OCI-LY3 (cell line): ENCODE measurements around the gene HPS1.

ENCODE experiments used
- CTCF ChIP-seq: fragments of 200-600, 300-600 bp; sonication (generic); IDR thresholded peaks from 2 replicates; pipeline ENCODE4 v1.5.1; 2014; ENCODE audit warnings: antibody characterized with exemption, low read length, low read depth
- EZH2phosphoT487 ChIP-seq: fragments of 200-600 bp; shearing (Covaris generic); IDR thresholded peaks from 2 replicates; pipeline ENCODE4 v1.6.1; 2018; ENCODE audit warnings: antibody characterized with exemption, mixed run types, low read depth

- TF ChIP-seq CTCF: no peak
- TF ChIP-seq EZH2phosphoT487: no peak
These were observed 11.0 kb upstream of the HPS1 start for GRCh38 chr10:98457721-98458120.
